Measurements from ENCODE around the gene GRIK4. TPM values are rescaled to one million over a fixed set of nuclear protein-coding genes. Genes with fewer than 3 reads are reported as not detected.

Gene GRIK4
- total RNA-seq, 1 experiment from 2014 or later = 3.3 TPM

DNA sequence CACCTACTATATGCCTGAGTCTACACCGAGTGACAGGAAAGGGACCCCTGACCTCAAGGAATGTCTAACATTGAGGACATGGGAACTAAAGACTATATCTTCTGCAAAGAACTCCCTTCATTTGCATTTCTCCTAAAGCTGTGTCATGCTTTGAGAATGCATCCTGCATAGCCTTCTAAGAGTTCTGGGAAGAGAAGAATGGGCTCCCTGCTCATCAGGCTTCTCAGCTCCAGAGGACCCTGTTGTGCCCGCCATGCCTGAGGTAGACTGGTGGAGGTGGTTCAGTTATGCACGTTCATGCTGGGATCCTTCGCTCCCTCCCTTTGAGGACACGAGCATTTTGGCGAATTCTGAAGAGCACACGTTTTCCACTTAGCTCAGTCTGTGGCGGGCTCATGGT lies 63.3 kb downstream of the GRIK4 start (continued):
- no peak for TF ChIP-seq MXD4 (CRISPR knock-in tag; IDR thresholded peaks at IDR 0.05; ENCODE audit: borderline replicate concordance)
- TF ChIP-seq, protein P1, sequence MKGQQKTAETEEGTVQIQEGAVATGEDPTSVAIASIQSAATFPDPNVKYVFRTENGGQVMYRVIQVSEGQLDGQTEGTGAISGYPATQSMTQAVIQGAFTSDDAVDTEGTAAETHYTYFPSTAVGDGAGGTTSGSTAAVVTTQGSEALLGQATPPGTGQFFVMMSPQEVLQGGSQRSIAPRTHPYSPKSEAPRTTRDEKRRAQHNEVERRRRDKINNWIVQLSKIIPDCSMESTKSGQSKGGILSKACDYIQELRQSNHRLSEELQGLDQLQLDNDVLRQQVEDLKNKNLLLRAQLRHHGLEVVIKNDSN (CRISPR knock-in tag; IDR thresholded peaks at IDR 0.05) = no peak
- TF ChIP-seq, protein P2, sequence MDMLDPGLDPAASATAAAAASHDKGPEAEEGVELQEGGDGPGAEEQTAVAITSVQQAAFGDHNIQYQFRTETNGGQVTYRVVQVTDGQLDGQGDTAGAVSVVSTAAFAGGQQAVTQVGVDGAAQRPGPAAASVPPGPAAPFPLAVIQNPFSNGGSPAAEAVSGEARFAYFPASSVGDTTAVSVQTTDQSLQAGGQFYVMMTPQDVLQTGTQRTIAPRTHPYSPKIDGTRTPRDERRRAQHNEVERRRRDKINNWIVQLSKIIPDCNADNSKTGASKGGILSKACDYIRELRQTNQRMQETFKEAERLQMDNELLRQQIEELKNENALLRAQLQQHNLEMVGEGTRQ (CRISPR knock-in tag; IDR thresholded peaks at IDR 0.05) = no peak
- TF ChIP-seq CREM (CRISPR knock-in tag; IDR thresholded peaks at IDR 0.05) = no peak
- TF ChIP-seq FOXP1 (CRISPR knock-in tag; IDR thresholded peaks at IDR 0.05; ENCODE audit: borderline replicate concordance) = no peak
- TF ChIP-seq NFATC4 (CRISPR knock-in tag; IDR thresholded peaks at IDR 0.05) = no peak

DNA sequence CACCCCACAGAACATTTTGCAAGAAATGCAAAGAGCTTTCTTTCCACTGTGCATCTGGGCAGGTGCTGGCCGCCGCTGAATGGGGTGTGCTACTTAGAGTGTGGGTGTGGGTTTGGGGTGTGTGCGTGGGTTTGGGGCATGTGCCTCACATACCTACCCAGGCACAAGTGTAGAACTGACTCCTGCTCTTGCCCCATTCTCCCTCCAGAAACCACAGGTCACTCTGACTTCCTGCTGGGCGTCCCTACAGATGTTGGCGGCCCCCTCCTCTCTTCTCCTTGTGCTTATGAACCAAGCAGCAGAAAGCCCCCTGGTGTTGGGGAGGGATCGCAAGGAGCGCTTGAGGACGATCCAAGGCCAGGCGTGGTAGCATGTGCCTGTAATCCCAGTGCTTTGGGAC lies 63.9 kb downstream of the GRIK4 start:
- Mint-ChIP-seq H3K9me3 (peaks cover 3% of the 10 kb centered on the region; the same call in 1 of the 2 replicates), H3K27me3 (ENCODE audit: low read depth) (peaks cover 8% of the 10 kb centered on the region), H3K36me3 (0 out of 2 replicates have a peak, but pooled peaks cover 4% of the 10 kb centered on the region), H3K4me3 (no peak overlapping the region), H3K27ac (no peak overlapping the region), H3K4me1 (peaks cover 46% of the 10 kb centered on the region)
- ATAC-seq = no peak
- TF ChIP-seq, protein P3, sequence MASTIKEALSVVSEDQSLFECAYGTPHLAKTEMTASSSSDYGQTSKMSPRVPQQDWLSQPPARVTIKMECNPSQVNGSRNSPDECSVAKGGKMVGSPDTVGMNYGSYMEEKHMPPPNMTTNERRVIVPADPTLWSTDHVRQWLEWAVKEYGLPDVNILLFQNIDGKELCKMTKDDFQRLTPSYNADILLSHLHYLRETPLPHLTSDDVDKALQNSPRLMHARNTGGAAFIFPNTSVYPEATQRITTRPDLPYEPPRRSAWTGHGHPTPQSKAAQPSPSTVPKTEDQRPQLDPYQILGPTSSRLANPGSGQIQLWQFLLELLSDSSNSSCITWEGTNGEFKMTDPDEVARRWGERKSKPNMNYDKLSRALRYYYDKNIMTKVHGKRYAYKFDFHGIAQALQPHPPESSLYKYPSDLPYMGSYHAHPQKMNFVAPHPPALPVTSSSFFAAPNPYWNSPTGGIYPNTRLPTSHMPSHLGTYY (CRISPR knock-in tag; IDR thresholded peaks at IDR 0.05) = no peak
- CTCF ChIA-PET = interaction anchor here (0.7 to 0.9 kb wide), 2 partner anchors 11 to 65 kb away, joined by 3 to 4 read pairs; no protein-coding TSS in a partner anchor
- DNase-seq (ENCODE audit: low spot score) = peak; percentile 15
- POLR2A ChIA-PET = no interaction called here

DNA sequence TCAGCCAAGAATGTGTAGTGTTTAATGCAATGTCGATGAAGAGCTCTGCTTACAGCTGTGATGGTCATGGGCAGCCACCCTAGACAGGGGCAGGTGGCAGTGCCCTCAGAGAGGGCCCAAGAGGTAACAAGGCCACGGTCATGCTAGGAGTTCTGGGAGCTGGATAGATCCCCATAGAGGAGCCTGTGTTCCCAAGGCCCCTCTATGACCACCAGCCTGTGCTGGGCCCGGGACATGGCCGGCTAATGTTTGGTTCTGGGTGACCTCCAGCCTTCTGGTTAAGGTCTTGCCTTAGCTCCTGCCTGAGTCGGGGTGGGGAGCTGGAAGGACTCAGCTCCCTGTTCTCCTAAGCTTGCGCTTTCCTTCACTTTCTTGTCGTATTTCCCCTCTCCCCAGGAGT lies 65.1 kb downstream of the GRIK4 start:
- no peaks in the 10 kb centered on the region for H3K36me3 Mint-ChIP-seq
- ChIA-PET CTCF (interaction anchor here (1.2 kb wide), 1 partner anchor 65 kb away, joined by 4 read pairs; the partner anchor contains the start of gene GRIK4), POLR2A (no interaction called here)
- no peak overlapping the region for H3K27ac Mint-ChIP-seq
- H3K4me1 Mint-ChIP-seq = peaks cover 38% of the 10 kb centered on the region
- peaks cover 5% of the 10 kb centered on the region for H3K27me3 Mint-ChIP-seq (ENCODE audit: low read depth)
- ATAC-seq (no peak), DNase-seq (ENCODE audit: low spot score) (no peak)
- no peaks in the 10 kb centered on the region for H3K9me3 Mint-ChIP-seq
- H3K4me3 Mint-ChIP-seq = no peak overlapping the region
- TF ChIP-seq RELA (CRISPR knock-in tag; IDR thresholded peaks at IDR 0.05; ENCODE audit: borderline replicate concordance) = no peak
- TF ChIP-seq, protein P3 (CRISPR knock-in tag; IDR thresholded peaks at IDR 0.05) = no peak
- no peak for TF ChIP-seq NR3C1 (CRISPR knock-in tag; conservative IDR thresholded peaks at IDR 0.05; ENCODE audit: low read depth)
- no peak for TF ChIP-seq MYBL2 (CRISPR knock-in tag; IDR thresholded peaks at IDR 0.05)
- TF ChIP-seq, protein P4, sequence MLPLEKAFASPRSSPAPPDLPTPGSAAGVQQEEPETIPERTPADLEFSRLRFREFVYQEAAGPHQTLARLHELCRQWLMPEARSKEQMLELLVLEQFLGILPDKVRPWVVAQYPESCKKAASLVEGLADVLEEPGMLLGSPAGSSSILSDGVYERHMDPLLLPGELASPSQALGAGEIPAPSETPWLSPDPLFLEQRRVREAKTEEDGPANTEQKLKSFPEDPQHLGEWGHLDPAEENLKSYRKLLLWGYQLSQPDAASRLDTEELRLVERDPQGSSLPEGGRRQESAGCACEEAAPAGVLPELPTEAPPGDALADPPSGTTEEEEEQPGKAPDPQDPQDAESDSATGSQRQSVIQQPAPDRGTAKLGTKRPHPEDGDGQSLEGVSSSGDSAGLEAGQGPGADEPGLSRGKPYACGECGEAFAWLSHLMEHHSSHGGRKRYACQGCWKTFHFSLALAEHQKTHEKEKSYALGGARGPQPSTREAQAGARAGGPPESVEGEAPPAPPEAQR (CRISPR knock-in tag; IDR thresholded peaks at IDR 0.05) = no peak
- TF ChIP-seq GABPB1 (CRISPR knock-in tag; IDR thresholded peaks at IDR 0.05) = no peak
- TF ChIP-seq, protein P2 (CRISPR knock-in tag; IDR thresholded peaks at IDR 0.05) = no peak
- TF ChIP-seq, protein P5, sequence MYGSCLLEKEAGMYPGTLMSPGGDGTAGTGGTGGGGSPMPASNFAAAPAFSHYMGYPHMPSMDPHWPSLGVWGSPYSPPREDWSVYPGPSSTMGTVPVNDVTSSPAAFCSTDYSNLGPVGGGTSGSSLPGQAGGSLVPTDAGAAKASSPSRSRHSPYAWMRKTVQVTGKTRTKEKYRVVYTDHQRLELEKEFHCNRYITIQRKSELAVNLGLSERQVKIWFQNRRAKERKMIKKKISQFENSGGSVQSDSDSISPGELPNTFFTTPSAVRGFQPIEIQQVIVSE (CRISPR knock-in tag; IDR thresholded peaks at IDR 0.05; ENCODE audit: borderline replicate concordance) = no peak
- TF ChIP-seq, protein P6, sequence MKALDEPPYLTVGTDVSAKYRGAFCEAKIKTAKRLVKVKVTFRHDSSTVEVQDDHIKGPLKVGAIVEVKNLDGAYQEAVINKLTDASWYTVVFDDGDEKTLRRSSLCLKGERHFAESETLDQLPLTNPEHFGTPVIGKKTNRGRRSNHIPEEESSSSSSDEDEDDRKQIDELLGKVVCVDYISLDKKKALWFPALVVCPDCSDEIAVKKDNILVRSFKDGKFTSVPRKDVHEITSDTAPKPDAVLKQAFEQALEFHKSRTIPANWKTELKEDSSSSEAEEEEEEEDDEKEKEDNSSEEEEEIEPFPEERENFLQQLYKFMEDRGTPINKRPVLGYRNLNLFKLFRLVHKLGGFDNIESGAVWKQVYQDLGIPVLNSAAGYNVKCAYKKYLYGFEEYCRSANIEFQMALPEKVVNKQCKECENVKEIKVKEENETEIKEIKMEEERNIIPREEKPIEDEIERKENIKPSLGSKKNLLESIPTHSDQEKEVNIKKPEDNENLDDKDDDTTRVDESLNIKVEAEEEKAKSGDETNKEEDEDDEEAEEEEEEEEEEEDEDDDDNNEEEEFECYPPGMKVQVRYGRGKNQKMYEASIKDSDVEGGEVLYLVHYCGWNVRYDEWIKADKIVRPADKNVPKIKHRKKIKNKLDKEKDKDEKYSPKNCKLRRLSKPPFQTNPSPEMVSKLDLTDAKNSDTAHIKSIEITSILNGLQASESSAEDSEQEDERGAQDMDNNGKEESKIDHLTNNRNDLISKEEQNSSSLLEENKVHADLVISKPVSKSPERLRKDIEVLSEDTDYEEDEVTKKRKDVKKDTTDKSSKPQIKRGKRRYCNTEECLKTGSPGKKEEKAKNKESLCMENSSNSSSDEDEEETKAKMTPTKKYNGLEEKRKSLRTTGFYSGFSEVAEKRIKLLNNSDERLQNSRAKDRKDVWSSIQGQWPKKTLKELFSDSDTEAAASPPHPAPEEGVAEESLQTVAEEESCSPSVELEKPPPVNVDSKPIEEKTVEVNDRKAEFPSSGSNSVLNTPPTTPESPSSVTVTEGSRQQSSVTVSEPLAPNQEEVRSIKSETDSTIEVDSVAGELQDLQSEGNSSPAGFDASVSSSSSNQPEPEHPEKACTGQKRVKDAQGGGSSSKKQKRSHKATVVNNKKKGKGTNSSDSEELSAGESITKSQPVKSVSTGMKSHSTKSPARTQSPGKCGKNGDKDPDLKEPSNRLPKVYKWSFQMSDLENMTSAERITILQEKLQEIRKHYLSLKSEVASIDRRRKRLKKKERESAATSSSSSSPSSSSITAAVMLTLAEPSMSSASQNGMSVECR (CRISPR knock-in tag; IDR thresholded peaks at IDR 0.05; ENCODE audit: borderline replicate concordance) = no peak
- TF ChIP-seq, protein P7, sequence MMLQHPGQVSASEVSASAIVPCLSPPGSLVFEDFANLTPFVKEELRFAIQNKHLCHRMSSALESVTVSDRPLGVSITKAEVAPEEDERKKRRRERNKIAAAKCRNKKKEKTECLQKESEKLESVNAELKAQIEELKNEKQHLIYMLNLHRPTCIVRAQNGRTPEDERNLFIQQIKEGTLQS (CRISPR knock-in tag; conservative IDR thresholded peaks at IDR 0.05) = no peak
- TF ChIP-seq, protein P8, sequence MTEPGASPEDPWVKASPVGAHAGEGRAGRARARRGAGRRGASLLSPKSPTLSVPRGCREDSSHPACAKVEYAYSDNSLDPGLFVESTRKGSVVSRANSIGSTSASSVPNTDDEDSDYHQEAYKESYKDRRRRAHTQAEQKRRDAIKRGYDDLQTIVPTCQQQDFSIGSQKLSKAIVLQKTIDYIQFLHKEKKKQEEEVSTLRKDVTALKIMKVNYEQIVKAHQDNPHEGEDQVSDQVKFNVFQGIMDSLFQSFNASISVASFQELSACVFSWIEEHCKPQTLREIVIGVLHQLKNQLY (CRISPR knock-in tag; IDR thresholded peaks at IDR 0.05) = no peak

All from WTC11 (cell line).